HFFc6 (cell line): ENCODE data around the gene TEX29. TPM values are rescaled to one million over a fixed set of nuclear protein-coding genes. Genes with fewer than 3 reads are reported as not detected.

Source experiments
- DNase-seq: peaks from one replicate; pipeline ENCODE4 v3.0.0-alpha.2; 2018
- H3K27ac Mint-ChIP-seq: 2 replicates; pipeline ENCODE4 v1.8.0; 2020; ENCODE audit warnings: mild to moderate bottlenecking, mixed read lengths
- H3K27me3 Mint-ChIP-seq: 2 replicates; pipeline ENCODE4 v1.8.0; 2021; ENCODE audit warnings: mild to moderate bottlenecking, moderate library complexity, mixed read lengths; ENCODE audit not compliant: insufficient read depth
- H3K36me3 Mint-ChIP-seq: 2 replicates; pipeline ENCODE4 v1.8.0; 2021; ENCODE audit warnings: low read depth, mixed read lengths
- H3K4me1 Mint-ChIP-seq: 2 replicates; pipeline ENCODE4 v1.8.0; 2020; ENCODE audit warnings: low read depth, mixed read lengths
- H3K4me3 Mint-ChIP-seq: 2 replicates; pipeline ENCODE4 v1.8.0; 2020; ENCODE audit warnings: mild to moderate bottlenecking, moderate library complexity, mixed read lengths
- H3K9me3 Mint-ChIP-seq: 2 replicates; pipeline ENCODE4 v1.8.0; 2020; ENCODE audit warnings: mild to moderate bottlenecking, mixed read lengths
- CTCF ChIP-seq: fragments of 200-600 bp; sonication (generic); IDR thresholded peaks from 2 replicates; pipeline ENCODE4 v1.5.0; 2021; ENCODE audit warnings: antibody characterized with exemption, mild to moderate bottlenecking
- total RNA-seq, 6 experiments: library from RNA; stranded (reverse); fragmentation: NEBNext Ultra II Directional; extraction: Animal tissue kit (Norgen Biotek cat#: 25700); gene quantifications; 2 replicates in 1 of 6; 3 replicates in 5 of 6; pipeline ENCODE4 v1.2.3, GENCODE V29; 2021

Gene TEX29
- total RNA-seq, 6 experiments from 2014 or later = 0.41 TPM; not detected in 5

GRCh38 chr13:111314852-111315251 lies 5.6 kb upstream of the TEX29 start:
- Mint-ChIP-seq H3K27me3 (peaks cover 6% of the 10 kb centered on the region), H3K4me1 (peaks cover 16% of the 10 kb centered on the region), H3K4me3 (no peak overlapping the region), H3K27ac (peak overlapping the region; percentile 70), H3K36me3 (peaks cover 39% of the 10 kb centered on the region), H3K9me3 (peaks cover 34% of the 10 kb centered on the region)
- peak; percentile 25 for DNase-seq
- no peak for TF ChIP-seq CTCF

DNA sequence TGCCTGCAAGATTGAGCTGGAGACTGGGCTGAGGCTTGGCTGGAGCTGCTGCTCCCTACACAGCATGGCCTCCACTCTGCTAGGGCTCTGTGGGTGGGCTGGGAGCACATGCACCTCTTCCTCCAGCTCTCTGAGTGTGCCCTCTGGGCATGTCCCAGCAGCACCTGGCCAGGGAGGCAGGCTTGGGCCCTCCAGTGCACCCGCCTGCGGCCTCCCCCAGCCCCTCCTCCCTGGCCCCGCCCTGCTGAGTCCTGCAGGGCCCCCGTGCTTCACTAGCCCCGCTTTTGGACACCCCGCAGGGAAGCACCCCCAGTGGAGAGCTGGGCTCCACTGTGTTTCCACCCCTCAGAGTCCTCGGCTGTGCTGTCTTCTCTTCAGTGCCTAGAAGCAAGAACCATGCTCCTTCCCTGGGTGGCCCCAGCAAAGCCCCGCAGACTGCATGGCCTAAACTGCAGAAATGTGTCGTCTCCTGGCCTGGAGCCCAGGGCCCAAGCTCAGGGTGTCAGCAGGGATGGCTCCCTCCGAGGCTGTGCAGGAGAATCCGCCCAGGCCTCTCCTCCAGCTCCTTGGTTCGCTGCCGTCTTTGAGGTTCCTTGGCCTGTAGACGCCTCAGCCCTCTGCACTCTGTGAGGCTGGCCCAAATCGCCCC lies 5.0 kb upstream of the TEX29 start:
- peaks cover 33% of the 10 kb centered on the region for H3K36me3 Mint-ChIP-seq
- H3K4me1 Mint-ChIP-seq = peaks cover 16% of the 10 kb centered on the region
- peaks cover 28% of the 10 kb centered on the region for H3K9me3 Mint-ChIP-seq
- no peak for DNase-seq
- H3K4me3 Mint-ChIP-seq = no peak overlapping the region
- H3K27me3 Mint-ChIP-seq = peaks cover 6% of the 10 kb centered on the region
- TF ChIP-seq CTCF = no peak
- peak overlapping the region; percentile 70 for H3K27ac Mint-ChIP-seq

GRCh38 chr13:111316161-111316730 lies 4.2 kb upstream of the TEX29 start:
- peaks cover 6% of the 10 kb centered on the region for H3K27me3 Mint-ChIP-seq
- H3K4me1 Mint-ChIP-seq = peaks cover 16% of the 10 kb centered on the region
- H3K9me3 Mint-ChIP-seq = peaks cover 20% of the 10 kb centered on the region
- peaks cover 25% of the 10 kb centered on the region for H3K36me3 Mint-ChIP-seq
- no peak for DNase-seq
- no peak for TF ChIP-seq CTCF
- H3K27ac Mint-ChIP-seq = no peak overlapping the region
- no peak overlapping the region for H3K4me3 Mint-ChIP-seq

DNA sequence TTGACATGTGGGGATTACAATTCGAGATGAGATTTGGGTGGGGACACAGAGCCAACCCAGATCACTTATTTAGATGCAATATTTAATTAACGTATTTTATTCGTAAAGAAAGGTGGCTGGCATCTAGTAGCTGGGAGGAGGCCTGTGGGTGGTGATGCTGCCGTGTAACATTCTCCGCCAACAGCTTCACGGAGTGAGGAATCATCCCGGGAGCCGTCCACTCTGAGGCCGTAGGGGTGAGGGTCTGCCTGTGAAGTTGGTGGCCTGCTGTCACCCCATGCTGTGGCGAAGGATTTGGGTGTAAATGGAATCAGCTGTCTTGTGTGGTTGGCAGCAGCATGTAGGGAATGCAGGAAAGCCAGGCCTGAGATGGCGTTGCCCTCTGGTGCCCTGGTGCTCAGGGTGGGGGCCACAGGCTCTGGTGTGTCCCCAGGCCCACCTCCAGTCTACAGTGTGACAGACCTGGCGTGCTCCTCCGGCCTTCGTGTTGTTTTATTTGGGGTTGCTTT lies 3.3 kb upstream of the TEX29 start:
- TF ChIP-seq CTCF = no peak
- H3K4me3 Mint-ChIP-seq = no peak overlapping the region
- no peak for DNase-seq
- H3K4me1 Mint-ChIP-seq = peaks cover 16% of the 10 kb centered on the region
- no peak overlapping the region for H3K27ac Mint-ChIP-seq
- H3K36me3 Mint-ChIP-seq = peaks cover 17% of the 10 kb centered on the region
- peaks cover 6% of the 10 kb centered on the region for H3K27me3 Mint-ChIP-seq
- peaks cover 13% of the 10 kb centered on the region for H3K9me3 Mint-ChIP-seq

DNA sequence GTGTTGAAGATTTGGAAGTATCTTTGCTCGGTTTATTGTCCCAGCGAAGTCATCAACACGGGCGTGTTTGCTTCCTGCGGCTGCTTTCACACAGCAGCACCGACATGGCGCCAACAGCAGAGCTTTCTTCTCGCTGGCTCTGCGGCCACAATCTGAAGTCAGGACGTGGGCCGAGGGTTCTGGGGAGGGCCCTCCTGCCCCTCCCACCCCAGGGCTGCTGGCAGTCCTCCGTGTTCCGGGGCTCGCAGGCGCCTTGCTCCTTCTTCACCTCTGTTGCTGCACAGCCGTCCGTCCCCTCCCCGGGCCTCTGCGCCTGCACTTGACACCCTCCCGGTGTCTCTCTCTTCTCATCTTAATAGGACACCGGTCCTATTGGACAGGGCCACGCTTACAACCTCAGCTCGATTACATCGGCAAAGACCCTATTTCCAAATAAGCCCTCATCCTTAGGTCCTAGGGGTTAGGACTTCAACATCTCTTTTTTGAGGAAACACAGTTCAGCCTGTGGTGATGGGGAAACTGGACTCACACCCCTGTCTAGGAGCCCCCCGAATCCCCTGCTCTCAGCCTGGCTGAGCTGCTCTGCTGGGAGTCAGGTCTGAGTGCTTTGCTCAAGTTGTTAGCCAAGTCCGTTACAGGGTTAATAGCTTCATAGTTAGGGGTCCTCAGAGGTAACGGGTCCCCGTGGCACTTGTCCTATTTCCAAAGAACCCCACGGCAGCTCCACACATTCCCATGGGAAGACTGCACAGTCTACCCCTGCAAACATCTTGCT lies 2.7 kb upstream of the TEX29 start:
- no peak for DNase-seq
- peaks cover 10% of the 10 kb centered on the region for H3K36me3 Mint-ChIP-seq
- H3K4me1 Mint-ChIP-seq = peaks cover 16% of the 10 kb centered on the region
- H3K4me3 Mint-ChIP-seq = no peak overlapping the region; the same call in 1 of the 2 replicates
- TF ChIP-seq CTCF = no peak
- no peak overlapping the region for H3K27ac Mint-ChIP-seq
- peaks cover 5% of the 10 kb centered on the region for H3K27me3 Mint-ChIP-seq
- H3K9me3 Mint-ChIP-seq = peaks cover 8% of the 10 kb centered on the region; the same call in 1 of the 2 replicates
